ENCODE measurements around the gene VDR. TPM values are rescaled to one million over a fixed set of nuclear protein-coding genes. Genes with fewer than 3 reads are reported as not detected.

VDR gene
- total RNA-seq, 4 donors from 2014 or later: 16.6 to 25.0 (median 21.3) TPM

GRCh38 chr12:47801170-47801903 lies 103.5 kb downstream of the VDR start:
- 76 to 78% methylated on average over 1 to 4 of the region's 7 CpGs for WGBS, 2 donors
- Histone ChIP-seq H3K4me1 (peaks cover 62 to 84% (median 73%) of the 10 kb centered on the region in 3 donors), H3K27me3 (no peaks in the 10 kb centered on the region), H3K9me3 (no peaks in the 10 kb centered on the region), H3K4me3 (no peak overlapping the region), H3K27ac (peak overlapping the region; percentile 6 to 99 (median 70)), H3K36me3 (peaks cover 10 to 54% (median 22%) of the 10 kb centered on the region in 3 donors)
- TF ChIP-seq CTCF (IDR thresholded peaks at IDR 0.05): peak in 3 of 6 experiments; percentile 9 to 22 (median 19)
- no peak for TF ChIP-seq POLR2A (IDR thresholded peaks at IDR 0.05)
- no peak for DNase-seq
- intact Hi-C loops (cut with DNase I): no loop called here

GRCh38 chr12:47800582-47800981 lies 104.2 kb downstream of the VDR start:
- 90 to 95% methylated on average over 2 to 6 of the region's 7 CpGs for WGBS, 2 donors
- intact Hi-C loops (cut with DNase I): no loop called here
- Histone ChIP-seq H3K4me1 (peaks cover 54 to 77% (median 67%) of the 10 kb centered on the region in 3 donors), H3K36me3 (peaks cover 15 to 56% (median 30%) of the 10 kb centered on the region in 3 donors), H3K4me3 (no peak overlapping the region), H3K27me3 (no peaks in the 10 kb centered on the region), H3K9me3 (no peaks in the 10 kb centered on the region), H3K27ac (peak overlapping the region in 2 of 4 donors; percentile 82 to 99)
- TF ChIP-seq POLR2A (IDR thresholded peaks at IDR 0.05): no peak
- TF ChIP-seq CTCF (IDR thresholded peaks at IDR 0.05): no peak
- DNase-seq: no peak

GRCh38 chr12:47799357-47799955 lies 105.3 kb downstream of the VDR start:
- H3K4me1 ChIP-seq: peaks cover 44 to 66% (median 56%) of the 10 kb centered on the region in 3 donors
- DNase-seq: no peak
- H3K9me3 ChIP-seq: no peaks in the 10 kb centered on the region
- no peak overlapping the region for H3K4me3 ChIP-seq
- H3K27me3 ChIP-seq: no peaks in the 10 kb centered on the region
- peaks cover 27 to 57% (median 41%) of the 10 kb centered on the region in 3 donors for H3K36me3 ChIP-seq
- intact Hi-C loops (cut with DNase I): no loop called here
- no peak for TF ChIP-seq POLR2A (IDR thresholded peaks at IDR 0.05)
- no peak for TF ChIP-seq CTCF (IDR thresholded peaks at IDR 0.05)
- 62 to 68% methylated on average over 5 of the region's 7 CpGs for WGBS, 2 donors
- peak overlapping the region in 3 of 4 donors; percentile 24 to 99 (median 82) for H3K27ac ChIP-seq

GRCh38 chr12:47798382-47798948 lies 106.3 kb downstream of the VDR start:
- no peak for TF ChIP-seq POLR2A (IDR thresholded peaks at IDR 0.05)
- TF ChIP-seq CTCF (IDR thresholded peaks at IDR 0.05): no peak
- H3K4me3 ChIP-seq: no peak overlapping the region
- intact Hi-C loops (cut with DNase I): no loop called here
- no peaks in the 10 kb centered on the region for H3K9me3 ChIP-seq
- 93% methylated on average over 3 of the region's 17 CpGs; no CpG with 5 or more reads in 1 of the 2 donors for WGBS, 2 donors
- no peak for DNase-seq
- H3K36me3 ChIP-seq: peaks cover 36 to 67% (median 49%) of the 10 kb centered on the region in 3 donors
- peaks cover 37 to 56% (median 46%) of the 10 kb centered on the region in 3 donors for H3K4me1 ChIP-seq
- no peak overlapping the region for H3K27ac ChIP-seq
- H3K27me3 ChIP-seq: no peaks in the 10 kb centered on the region

- Histone ChIP-seq H3K27ac (no peak overlapping the region), H3K4me3 (no peak overlapping the region), H3K36me3 (peaks cover 38 to 77% (median 55%) of the 10 kb centered on the region in 3 donors), H3K4me1 (peaks cover 27 to 45% (median 35%) of the 10 kb centered on the region in 3 donors), H3K9me3 (no peaks in the 10 kb centered on the region), H3K27me3 (no peaks in the 10 kb centered on the region)
- 75 to 89% methylated on average over 3 of the region's 10 CpGs for WGBS, 2 donors
- TF ChIP-seq POLR2A (IDR thresholded peaks at IDR 0.05) (no peak), CTCF (IDR thresholded peaks at IDR 0.05) (peak in 5 of 6 experiments; percentile 27 to 53 (median 41))
- no peak for DNase-seq
- intact Hi-C loops (cut with DNase I): no loop called here
These were observed 107.4 kb downstream of the VDR start for GRCh38 chr12:47797441-47797840.

Data from esophagus squamous epithelium (tissue), 5 donors.